AG04450 (cell line): ENCODE results near the gene LSP1. TPM values are rescaled to one million over a fixed set of nuclear protein-coding genes. Genes with fewer than 3 reads are reported as not detected.

Experiments used
- CTCF ChIA-PET: fragments of 300-600, 350-600 bp; formaldehyde crosslinking; extraction: SDS; loops from one replicate; lab custom pipeline; 2022; ENCODE audit warnings: antibody characterized with exemption, inconsistent platforms; lab: Charles Lee
- POLR2A ChIA-PET: fragments of 350-600 bp; formaldehyde crosslinking; extraction: SDS; loops from one replicate; lab custom pipeline; 2021; ENCODE audit warnings: antibody characterized with exemption, inconsistent platforms; lab: Yijun Ruan, JAX
- DNase-seq: peaks from one replicate; pipeline ENCODE4 v3.0.0-alpha.2; 2011; ENCODE audit warnings: low read depth, low spot score
- H3K27ac ChIP-seq: one replicate; pipeline ENCODE4 v1.5.1; 2012; ENCODE audit warnings: low read depth, low read length, control low read depth
- H3K27me3 ChIP-seq: one replicate; pipeline ENCODE4 v1.6.0; 2012; ENCODE audit warnings: low read length; ENCODE audit not compliant: control insufficient read depth, insufficient read depth
- H3K4me3 ChIP-seq: 2 replicates; pipeline ENCODE4 v1.5.1; 2011; ENCODE audit warnings: mild to moderate bottlenecking, low read depth, low read length, control low read depth
- H3K9me3 ChIP-seq: 2 replicates; pipeline ENCODE4 v1.5.1; 2012; ENCODE audit warnings: low read length; ENCODE audit not compliant: control insufficient read depth, insufficient read depth
- polyA plus RNA-seq: library from polyadenylated mRNA; depleted of rRNA; stranded (reverse); fragments of >200 nt; gene quantifications from 2 replicates; pipeline ENCODE4 v1.2.3, GENCODE V29; 2011
- TF ChIP-seq, protein P1 (sequence below): IDR thresholded peaks from 2 replicates; pipeline ENCODE4 v1.5.1; 2011; ENCODE audit warnings: low read depth, low read length, control low read depth, inconsistent platforms

Gene LSP1
- polyA plus RNA-seq, 1 experiment: not detected

DNA sequence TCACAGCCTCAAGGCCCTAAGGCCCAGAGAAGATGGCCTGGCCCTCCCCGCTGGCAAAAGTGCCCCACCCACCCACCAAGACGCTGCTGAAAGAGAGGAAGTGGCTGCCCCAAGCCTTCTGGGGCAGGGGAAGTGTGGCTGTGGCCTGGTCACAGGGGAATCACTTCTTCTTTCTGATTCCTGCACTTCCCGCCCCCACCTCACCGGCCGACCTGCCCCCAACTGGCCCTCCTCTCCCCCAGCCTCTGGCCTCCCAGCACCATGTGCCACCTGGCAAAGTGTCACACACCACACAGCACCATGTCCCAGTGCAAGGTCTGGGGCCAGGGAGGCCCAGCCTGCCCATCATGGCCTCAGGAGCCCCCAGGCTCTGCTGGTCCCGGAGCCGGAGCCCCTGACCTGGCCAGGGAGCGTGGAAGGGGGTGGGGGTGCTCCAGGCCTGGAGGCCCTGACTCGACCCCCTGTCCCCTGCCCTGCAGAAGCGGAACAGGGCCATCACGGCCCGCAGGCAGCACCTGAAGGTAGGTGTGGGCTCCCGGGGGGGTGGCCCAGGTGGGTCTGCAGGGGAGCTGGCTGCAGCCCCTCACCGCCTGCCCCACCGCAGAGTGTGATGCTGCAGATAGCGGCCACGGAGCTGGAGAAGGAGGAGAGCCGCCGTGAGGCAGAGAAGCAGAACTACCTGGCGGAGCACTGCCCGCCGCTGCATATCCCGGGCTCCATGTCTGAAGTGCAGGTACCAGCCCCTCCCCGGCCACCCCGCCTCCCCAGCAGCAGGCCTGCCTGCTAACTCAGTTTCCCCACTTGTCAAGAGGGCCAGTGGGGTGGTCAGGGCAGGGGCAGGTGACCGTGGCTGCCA, 12.7 kb upstream of the LSP1 start:
- peaks cover 12% of the 10 kb centered on the region for H3K27me3 ChIP-seq
- H3K9me3 ChIP-seq: no peaks in the 10 kb centered on the region; the same call in 1 of the 2 replicates
- TF ChIP-seq, protein P1, sequence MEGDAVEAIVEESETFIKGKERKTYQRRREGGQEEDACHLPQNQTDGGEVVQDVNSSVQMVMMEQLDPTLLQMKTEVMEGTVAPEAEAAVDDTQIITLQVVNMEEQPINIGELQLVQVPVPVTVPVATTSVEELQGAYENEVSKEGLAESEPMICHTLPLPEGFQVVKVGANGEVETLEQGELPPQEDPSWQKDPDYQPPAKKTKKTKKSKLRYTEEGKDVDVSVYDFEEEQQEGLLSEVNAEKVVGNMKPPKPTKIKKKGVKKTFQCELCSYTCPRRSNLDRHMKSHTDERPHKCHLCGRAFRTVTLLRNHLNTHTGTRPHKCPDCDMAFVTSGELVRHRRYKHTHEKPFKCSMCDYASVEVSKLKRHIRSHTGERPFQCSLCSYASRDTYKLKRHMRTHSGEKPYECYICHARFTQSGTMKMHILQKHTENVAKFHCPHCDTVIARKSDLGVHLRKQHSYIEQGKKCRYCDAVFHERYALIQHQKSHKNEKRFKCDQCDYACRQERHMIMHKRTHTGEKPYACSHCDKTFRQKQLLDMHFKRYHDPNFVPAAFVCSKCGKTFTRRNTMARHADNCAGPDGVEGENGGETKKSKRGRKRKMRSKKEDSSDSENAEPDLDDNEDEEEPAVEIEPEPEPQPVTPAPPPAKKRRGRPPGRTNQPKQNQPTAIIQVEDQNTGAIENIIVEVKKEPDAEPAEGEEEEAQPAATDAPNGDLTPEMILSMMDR: no peak
- H3K4me3 ChIP-seq: no peak overlapping the region
- no peak overlapping the region for H3K27ac ChIP-seq
- DNase-seq: no peak
- ChIA-PET CTCF (interaction anchor here (1.1 to 1.8 kb wide), 2 partner anchors 146 kb away, joined by 5 to 7 read pairs; no protein-coding TSS in a partner anchor), POLR2A (no interaction called here)

DNA sequence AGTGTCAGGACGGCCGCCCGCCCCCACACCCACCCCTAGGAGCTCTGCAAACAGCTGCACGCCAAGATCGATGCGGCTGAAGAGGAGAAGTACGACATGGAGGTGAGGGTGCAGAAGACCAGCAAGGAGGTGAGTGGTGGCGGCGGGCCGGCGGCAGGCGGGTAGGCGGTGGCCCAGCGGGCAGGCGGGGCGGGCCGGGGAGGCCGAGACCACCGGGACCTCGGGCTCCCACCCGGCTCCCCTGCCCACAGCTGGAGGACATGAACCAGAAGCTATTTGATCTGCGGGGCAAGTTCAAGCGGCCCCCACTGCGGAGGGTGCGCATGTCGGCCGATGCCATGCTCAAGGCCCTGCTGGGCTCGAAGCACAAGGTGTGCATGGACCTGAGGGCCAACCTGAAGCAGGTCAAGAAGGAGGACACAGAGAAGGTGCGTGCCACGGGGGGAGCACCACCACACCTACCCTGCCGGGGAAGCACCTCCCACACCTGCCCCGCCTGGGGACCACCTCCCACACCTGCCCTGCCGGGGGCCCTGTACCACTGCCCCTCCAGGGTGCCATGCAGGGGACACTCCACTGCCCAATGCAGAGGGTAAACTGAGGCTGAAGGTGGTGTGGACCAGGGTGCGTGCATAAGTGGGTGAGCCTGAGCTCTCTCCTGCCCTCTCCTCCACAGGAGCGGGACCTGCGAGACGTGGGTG, 12.0 kb upstream of the LSP1 start:
- Histone ChIP-seq H3K9me3 (no peaks in the 10 kb centered on the region; the same call in 1 of the 2 replicates), H3K4me3 (no peak overlapping the region), H3K27me3 (peaks cover 12% of the 10 kb centered on the region), H3K27ac (no peak overlapping the region)
- POLR2A ChIA-PET: no interaction called here
- CTCF ChIA-PET: interaction anchor here (1.0 to 1.1 kb wide), 2 partner anchors 147 to 188 kb away, joined by 3 to 5 read pairs; no protein-coding TSS in a partner anchor
- TF ChIP-seq, protein P1: no peak
- no peak for DNase-seq

DNA sequence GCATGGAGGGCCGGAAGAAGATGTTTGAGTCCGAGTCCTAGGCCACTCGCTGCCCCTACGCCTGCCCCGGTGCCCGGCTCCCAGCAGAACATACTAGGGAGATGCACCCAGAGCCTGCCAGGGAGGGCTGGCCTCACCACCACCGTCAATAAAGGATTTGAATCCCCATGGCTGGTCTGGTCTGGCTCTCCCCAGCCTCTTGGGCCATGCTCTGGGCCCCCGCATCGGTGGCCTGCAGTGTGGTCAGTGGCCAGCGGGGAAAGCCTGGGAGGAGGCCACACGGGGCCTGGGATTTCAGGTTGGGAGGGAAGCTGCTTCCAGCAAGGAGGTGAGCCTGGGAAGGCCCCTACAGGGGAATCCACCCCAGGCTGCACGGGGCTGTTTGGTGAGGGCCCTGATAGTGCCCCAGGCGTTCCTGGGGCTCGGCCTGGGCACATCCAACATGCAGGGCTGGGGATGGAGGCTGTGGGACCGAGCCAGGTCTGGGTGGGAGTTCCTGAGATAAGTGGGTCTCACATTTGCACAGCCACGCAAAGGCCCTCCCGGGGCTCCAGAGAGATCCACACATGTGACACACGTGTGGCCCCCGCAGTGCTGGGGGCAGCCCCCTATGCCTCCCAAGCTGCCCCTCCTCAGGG, 11.3 kb upstream of the LSP1 start:
- ChIA-PET POLR2A (no interaction called here), CTCF (interaction anchor here (1.0 to 1.1 kb wide), 2 partner anchors 148 to 189 kb away, joined by 3 to 5 read pairs; no protein-coding TSS in a partner anchor)
- Histone ChIP-seq H3K27me3 (peaks cover 18% of the 10 kb centered on the region), H3K4me3 (no peak overlapping the region), H3K27ac (no peak overlapping the region), H3K9me3 (no peaks in the 10 kb centered on the region; the same call in 1 of the 2 replicates)
- no peak for DNase-seq
- TF ChIP-seq, protein P1: no peak

DNA sequence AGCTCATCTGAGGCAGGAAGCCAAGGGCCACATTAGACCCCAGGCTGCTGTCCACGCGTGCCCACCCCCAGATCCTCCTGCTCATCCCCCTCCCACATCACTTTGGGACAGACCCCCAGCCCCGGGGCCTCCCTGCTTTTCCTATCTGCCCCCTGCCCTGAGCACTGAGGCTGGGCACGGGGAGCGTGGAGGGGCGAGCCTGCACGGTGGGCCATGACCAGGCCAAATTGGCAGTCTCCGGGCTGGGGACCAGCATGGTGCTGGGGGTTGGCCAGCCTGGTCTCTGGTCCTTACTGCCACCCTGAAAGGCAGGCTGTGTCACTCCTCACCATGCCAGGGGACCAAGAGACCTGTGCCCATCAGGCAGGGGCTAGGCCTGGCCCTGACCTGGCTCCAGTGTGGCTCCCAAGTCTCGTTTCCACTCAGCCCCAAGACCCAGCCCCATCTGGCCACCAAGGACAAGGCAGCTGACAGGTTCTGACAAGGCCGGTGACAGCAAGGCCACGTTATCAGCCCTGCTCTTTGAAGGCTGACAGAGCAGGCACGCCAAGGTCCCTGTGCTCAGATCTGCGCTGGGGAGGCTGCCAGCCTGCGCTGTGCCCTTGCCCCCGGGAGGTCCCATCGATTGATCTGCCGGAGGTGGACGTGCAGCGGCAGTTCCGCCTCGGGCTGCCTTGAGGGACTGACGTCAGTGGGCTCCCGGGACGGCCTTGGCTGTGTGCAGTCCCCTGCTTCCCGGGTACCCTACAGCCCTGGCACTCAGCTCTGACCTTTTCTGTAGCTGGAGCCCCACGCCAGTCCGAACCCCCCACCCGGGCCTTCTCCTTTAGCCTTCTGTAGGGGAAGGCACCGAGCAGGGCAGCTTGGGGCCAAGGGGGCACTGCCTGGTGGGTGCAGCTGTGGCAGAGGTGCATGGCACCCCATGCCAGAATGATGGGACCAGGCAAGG, 10.5 kb upstream of the LSP1 start:
- H3K27ac ChIP-seq: no peak overlapping the region
- ChIA-PET CTCF (interaction anchor here (0.7 to 1.0 kb wide), 2 partner anchors 190 to 247 kb away, joined by 3 read pairs; no protein-coding TSS in a partner anchor), POLR2A (no interaction called here)
- TF ChIP-seq, protein P1: no peak
- no peak overlapping the region for H3K4me3 ChIP-seq
- no peak for DNase-seq
- H3K9me3 ChIP-seq: no peaks in the 10 kb centered on the region; the same call in 1 of the 2 replicates
- H3K27me3 ChIP-seq: peaks cover 19% of the 10 kb centered on the region
